Measurements from ENCODE around the gene SLC7A6OS.

The SLC7A6OS gene

DNA sequence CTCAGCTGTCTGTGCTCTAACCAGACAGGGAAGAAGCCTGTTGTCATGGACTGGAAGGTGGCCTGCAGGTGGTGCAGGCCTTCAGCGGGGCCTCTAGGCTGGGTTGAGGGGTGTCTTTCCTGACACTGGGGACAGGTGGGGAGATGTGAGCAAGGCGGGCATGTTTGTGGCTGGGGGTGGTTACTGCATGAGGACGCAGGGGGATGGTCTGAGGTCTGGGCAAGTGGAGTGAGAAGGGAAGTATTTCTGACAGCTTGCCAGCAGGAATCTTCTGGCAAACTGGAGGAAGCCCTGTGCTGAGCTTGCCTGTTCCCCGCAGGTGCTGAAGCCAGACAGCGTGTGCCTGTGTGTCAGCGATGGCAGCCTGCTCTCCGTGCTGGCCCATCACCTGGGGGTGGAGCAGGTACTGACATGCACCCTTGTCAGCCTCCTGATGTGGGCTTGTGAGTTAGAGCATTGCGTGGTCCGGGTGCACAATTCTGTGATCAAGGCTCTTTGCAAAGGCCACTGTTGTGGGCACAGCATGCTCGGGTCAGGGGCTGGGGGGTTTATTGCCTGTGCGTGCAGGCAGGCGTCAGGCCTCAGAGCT, 36.2 kb upstream of the SLC7A6OS start:
- Histone ChIP-seq H3K79me1 (replicated peaks; ENCODE audit: low read length, poor library complexity, severe bottlenecking) (peaks cover 10% of the 10 kb centered on the region), H4K91ac (ENCODE audit: low read length) (no peak overlapping the region), H3K27me3 (ENCODE audit: control insufficient read depth in 1 of 2, insufficient read depth in 1 of 2, low read length in 2 of 2) (no peaks in the 10 kb centered on the region), H3K27ac (ENCODE audit: low read length, poor library complexity, severe bottlenecking) (no peak overlapping the region), H3K14ac (ENCODE audit: low read length in 2 of 2) (no peak overlapping the region), H3K4me1 (ENCODE audit: control insufficient read depth, insufficient read depth, low read depth, low read length) (peaks cover 3% of the 10 kb centered on the region), H3K9ac (ENCODE audit: low read length) (no peak overlapping the region), H3K36me3 (ENCODE audit: control insufficient read depth in 1 of 2, insufficient read depth in 2 of 2, low read depth in 1 of 2, low read length in 2 of 2) (peaks cover 67 to 84% of the 10 kb centered on the region in 2 experiments), H3K18ac (ENCODE audit: low read depth in 1 of 2, low read length in 2 of 2) (no peak overlapping the region), H2BK15ac (ENCODE audit: low read depth, poor library complexity, severe bottlenecking) (no peak overlapping the region), H3K4me3 (ENCODE audit: insufficient read depth in 1 of 2, low read depth in 1 of 2, low read length in 2 of 2) (no peak overlapping the region), H3K4ac (ENCODE audit: low read depth in 1 of 2, low read length in 2 of 2) (no peak overlapping the region), H2AK5ac (ENCODE audit: low read length, severe bottlenecking) (no peak overlapping the region), H4K8ac (ENCODE audit: low read length) (no peak overlapping the region), H3K4me2 (ENCODE audit: low read length, poor library complexity, severe bottlenecking) (no peak overlapping the region), H2AFZ (ENCODE audit: low read depth, low read length) (no peak overlapping the region), H2BK5ac (ENCODE audit: low read depth, low read length, poor library complexity, severe bottlenecking) (no peak overlapping the region), H3K9me3 (ENCODE audit: control insufficient read depth, low read length) (no peaks in the 10 kb centered on the region), H2BK120ac (ENCODE audit: low read depth, low read length) (no peak overlapping the region), H3K23ac (ENCODE audit: low read length in 2 of 2) (no peak overlapping the region), H2BK12ac (ENCODE audit: low read length in 2 of 2) (no peak overlapping the region)
- WGBS: 95% methylated on average over 12 of the region's 12 CpGs
- no peak for DNase-seq

DNA sequence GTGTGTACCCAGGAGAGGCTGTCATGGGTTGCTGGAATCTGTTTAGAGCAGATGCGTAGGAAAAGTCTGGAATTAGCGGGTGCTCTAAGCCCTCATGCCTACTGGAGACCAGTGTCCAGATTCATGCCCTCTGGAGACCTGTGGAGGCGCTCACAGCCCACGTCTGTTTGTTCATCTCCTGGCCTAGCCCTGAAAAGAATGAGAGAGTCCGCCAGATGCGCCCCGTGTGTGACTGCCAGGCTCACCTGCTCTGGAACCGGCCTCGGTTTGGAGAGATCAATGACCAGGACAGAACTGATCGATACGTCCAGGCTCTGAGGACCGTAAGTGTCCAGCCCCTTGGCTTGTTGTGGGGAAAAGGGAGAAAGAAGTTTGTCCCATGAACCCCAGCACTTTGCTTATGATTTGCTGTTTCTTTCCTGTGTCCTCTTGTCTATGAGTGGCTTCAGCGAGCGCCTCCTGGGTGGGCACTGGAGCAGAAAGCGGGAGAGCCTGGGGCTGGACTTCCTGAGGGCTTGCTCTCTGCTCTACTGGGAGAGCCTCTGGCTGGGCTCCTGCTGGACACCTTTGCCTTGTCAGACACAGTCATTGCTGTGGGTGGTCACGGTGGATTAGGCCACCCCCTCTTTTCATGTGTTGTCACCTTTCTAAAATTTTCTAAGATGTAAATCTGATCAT, 35.4 kb upstream of the SLC7A6OS start:
- H3K27ac ChIP-seq (ENCODE audit: low read length, poor library complexity, severe bottlenecking): no peak overlapping the region
- H3K4me3 ChIP-seq (ENCODE audit: insufficient read depth in 1 of 2, low read depth in 1 of 2, low read length in 2 of 2): no peak overlapping the region
- no peak for DNase-seq
- no peaks in the 10 kb centered on the region for H3K9me3 ChIP-seq (ENCODE audit: control insufficient read depth, low read length)
- H3K18ac ChIP-seq (ENCODE audit: low read depth in 1 of 2, low read length in 2 of 2): no peak overlapping the region
- H2BK5ac ChIP-seq (ENCODE audit: low read depth, low read length, poor library complexity, severe bottlenecking): no peak overlapping the region
- H2AK5ac ChIP-seq (ENCODE audit: low read length, severe bottlenecking): no peak overlapping the region
- H3K14ac ChIP-seq (ENCODE audit: low read length in 2 of 2): no peak overlapping the region
- no peak overlapping the region for H4K91ac ChIP-seq (ENCODE audit: low read length)
- H2BK120ac ChIP-seq (ENCODE audit: low read depth, low read length): no peak overlapping the region
- no peak overlapping the region for H3K4ac ChIP-seq (ENCODE audit: low read depth in 1 of 2, low read length in 2 of 2)
- peaks cover 8% of the 10 kb centered on the region for H3K79me1 ChIP-seq (replicated peaks; ENCODE audit: low read length, poor library complexity, severe bottlenecking)
- H3K27me3 ChIP-seq (ENCODE audit: control insufficient read depth in 1 of 2, insufficient read depth in 1 of 2, low read length in 2 of 2): no peaks in the 10 kb centered on the region
- H4K8ac ChIP-seq (ENCODE audit: low read length): no peak overlapping the region
- H3K4me1 ChIP-seq (ENCODE audit: control insufficient read depth, insufficient read depth, low read depth, low read length): peaks cover 2% of the 10 kb centered on the region
- no peak overlapping the region for H3K9ac ChIP-seq (ENCODE audit: low read length)
- 97% methylated on average over 15 of the region's 16 CpGs for WGBS
- no peak overlapping the region for H2BK12ac ChIP-seq (ENCODE audit: low read length in 2 of 2)
- H3K4me2 ChIP-seq (ENCODE audit: low read length, poor library complexity, severe bottlenecking): no peak overlapping the region
- no peak overlapping the region for H2BK15ac ChIP-seq (ENCODE audit: low read depth, poor library complexity, severe bottlenecking)
- no peak overlapping the region for H3K23ac ChIP-seq (ENCODE audit: low read length in 2 of 2)
- peaks cover 61 to 81% of the 10 kb centered on the region in 2 experiments for H3K36me3 ChIP-seq (ENCODE audit: control insufficient read depth in 1 of 2, insufficient read depth in 2 of 2, low read depth in 1 of 2, low read length in 2 of 2)
- no peak overlapping the region for H2AFZ ChIP-seq (ENCODE audit: low read depth, low read length)

DNA sequence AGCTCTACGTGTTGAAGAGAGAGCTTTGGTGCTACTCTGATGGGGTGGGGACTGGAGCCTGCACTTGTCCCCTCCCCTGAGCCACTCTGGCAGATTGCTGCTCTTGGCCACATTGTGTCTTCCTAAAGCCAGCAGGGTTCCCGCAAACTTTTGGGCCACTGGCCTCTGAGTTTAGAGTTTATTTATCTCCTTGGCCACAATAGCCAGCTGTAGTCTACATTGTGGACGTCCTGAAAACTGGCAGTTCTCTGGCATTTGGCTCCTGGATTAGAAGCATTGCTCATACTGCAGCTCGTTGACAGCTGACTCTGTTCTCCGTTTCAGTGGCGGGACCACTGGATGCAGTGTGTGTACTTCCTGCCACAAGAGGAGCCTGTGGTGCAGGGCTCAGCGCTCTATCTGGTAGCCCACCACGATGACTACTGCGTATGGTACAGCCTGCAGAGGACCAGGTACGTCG, 34.6 kb upstream of the SLC7A6OS start:
- Histone ChIP-seq H3K27ac (ENCODE audit: low read length, poor library complexity, severe bottlenecking) (no peak overlapping the region), H3K79me1 (replicated peaks; ENCODE audit: low read length, poor library complexity, severe bottlenecking) (peaks cover 3% of the 10 kb centered on the region), H3K4ac (ENCODE audit: low read depth in 1 of 2, low read length in 2 of 2) (no peak overlapping the region), H3K23ac (ENCODE audit: low read length in 2 of 2) (no peak overlapping the region), H4K8ac (ENCODE audit: low read length) (no peak overlapping the region), H2BK5ac (ENCODE audit: low read depth, low read length, poor library complexity, severe bottlenecking) (no peak overlapping the region), H3K4me2 (ENCODE audit: low read length, poor library complexity, severe bottlenecking) (no peak overlapping the region), H3K9me3 (ENCODE audit: control insufficient read depth, low read length) (no peaks in the 10 kb centered on the region), H3K14ac (ENCODE audit: low read length in 2 of 2) (no peak overlapping the region), H2BK15ac (ENCODE audit: low read depth, poor library complexity, severe bottlenecking) (no peak overlapping the region), H2AFZ (ENCODE audit: low read depth, low read length) (no peak overlapping the region), H2BK12ac (ENCODE audit: low read length in 2 of 2) (no peak overlapping the region), H3K36me3 (ENCODE audit: control insufficient read depth in 1 of 2, insufficient read depth in 2 of 2, low read depth in 1 of 2, low read length in 2 of 2) (peaks cover 58 to 83% of the 10 kb centered on the region in 2 experiments), H3K4me3 (ENCODE audit: insufficient read depth in 1 of 2, low read depth in 1 of 2, low read length in 2 of 2) (no peak overlapping the region), H3K27me3 (ENCODE audit: control insufficient read depth in 1 of 2, insufficient read depth in 1 of 2, low read length in 2 of 2) (no peaks in the 10 kb centered on the region), H2AK5ac (ENCODE audit: low read length, severe bottlenecking) (no peak overlapping the region), H4K91ac (ENCODE audit: low read length) (no peak overlapping the region), H2BK120ac (ENCODE audit: low read depth, low read length) (no peak overlapping the region), H3K4me1 (ENCODE audit: control insufficient read depth, insufficient read depth, low read depth, low read length) (peaks cover 2% of the 10 kb centered on the region), H3K9ac (ENCODE audit: low read length) (no peak overlapping the region), H3K18ac (ENCODE audit: low read depth in 1 of 2, low read length in 2 of 2) (no peak overlapping the region)
- DNase-seq: no peak
- 90% methylated on average over 11 of the region's 11 CpGs for WGBS

DNA sequence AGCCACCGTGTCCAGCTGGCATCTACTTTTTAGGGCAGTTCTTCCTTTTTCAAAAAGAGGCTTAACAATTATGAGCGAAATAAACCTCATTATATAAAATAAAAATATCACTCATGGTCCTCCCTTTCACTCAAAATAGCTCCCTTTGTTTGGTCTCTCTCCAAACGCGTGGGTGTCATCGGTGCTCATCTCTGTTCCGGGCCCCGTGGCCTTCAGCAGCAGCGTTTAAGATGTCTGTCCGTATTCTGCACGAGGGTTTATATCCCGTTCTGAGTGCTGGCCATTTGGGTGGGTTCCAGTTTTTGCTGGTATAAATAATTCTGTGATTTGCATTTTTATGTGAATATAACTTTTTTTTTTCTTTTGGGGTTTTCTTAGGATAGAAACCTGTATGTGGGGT, 33.5 kb upstream of the SLC7A6OS start:
- Histone ChIP-seq H3K9ac (ENCODE audit: low read length) (no peak overlapping the region), H4K8ac (ENCODE audit: low read length) (no peak overlapping the region), H2AFZ (ENCODE audit: low read depth, low read length) (no peak overlapping the region), H2BK15ac (ENCODE audit: low read depth, poor library complexity, severe bottlenecking) (no peak overlapping the region), H3K27me3 (ENCODE audit: control insufficient read depth in 1 of 2, insufficient read depth in 1 of 2, low read length in 2 of 2) (no peaks in the 10 kb centered on the region), H2BK5ac (ENCODE audit: low read depth, low read length, poor library complexity, severe bottlenecking) (no peak overlapping the region), H4K91ac (ENCODE audit: low read length) (no peak overlapping the region), H3K79me1 (replicated peaks; ENCODE audit: low read length, poor library complexity, severe bottlenecking) (peaks cover 3% of the 10 kb centered on the region), H3K36me3 (ENCODE audit: control insufficient read depth in 1 of 2, insufficient read depth in 2 of 2, low read depth in 1 of 2, low read length in 2 of 2) (peaks cover 61 to 83% of the 10 kb centered on the region in 2 experiments), H3K4me1 (ENCODE audit: control insufficient read depth, insufficient read depth, low read depth, low read length) (peaks cover 2% of the 10 kb centered on the region), H3K27ac (ENCODE audit: low read length, poor library complexity, severe bottlenecking) (no peak overlapping the region), H3K4me2 (ENCODE audit: low read length, poor library complexity, severe bottlenecking) (no peak overlapping the region), H2BK12ac (ENCODE audit: low read length in 2 of 2) (no peak overlapping the region), H3K4me3 (ENCODE audit: insufficient read depth in 1 of 2, low read depth in 1 of 2, low read length in 2 of 2) (no peak overlapping the region), H2BK120ac (ENCODE audit: low read depth, low read length) (no peak overlapping the region), H2AK5ac (ENCODE audit: low read length, severe bottlenecking) (no peak overlapping the region), H3K23ac (ENCODE audit: low read length in 2 of 2) (no peak overlapping the region), H3K9me3 (ENCODE audit: control insufficient read depth, low read length) (no peaks in the 10 kb centered on the region), H3K14ac (ENCODE audit: low read length in 2 of 2) (no peak overlapping the region), H3K4ac (ENCODE audit: low read depth in 1 of 2, low read length in 2 of 2) (no peak overlapping the region), H3K18ac (ENCODE audit: low read depth in 1 of 2, low read length in 2 of 2) (no peak overlapping the region)
- 96% methylated on average over 11 of the region's 11 CpGs for WGBS
- DNase-seq: no peak
